Small intestine (tissue), 7 donors: ENCODE measurements around the gene TMEM132A. TPM values are rescaled to one million over a fixed set of nuclear protein-coding genes. Genes with fewer than 3 reads are reported as not detected.

ENCODE experiments used
- DNase-seq, 2 donors: peaks; one replicate each; pipeline versions ENCODE4 v3.0.0 to v3.0.0-alpha.2; 2013
- FAIRE-seq: peaks from 2 replicates; lab custom pipeline; 2012; peaks lifted over from hg19 to GRCh38; lab: Jason Lieb, UNC
- H3K27ac ChIP-seq, 3 donors: one replicate each; pipeline ENCODE4 v1.5.1; 2013; ENCODE audit warnings: low read length in 2 of 3, mild to moderate bottlenecking in 2 of 3, control low read depth in 1 of 3, inconsistent platforms in 1 of 3, low read depth in 1 of 3, moderate library complexity in 1 of 3
- H3K27me3 ChIP-seq, 3 donors: one replicate each; pipeline ENCODE4 v1.6.1; 2013; ENCODE audit warnings: low read length in 3 of 3, inconsistent platforms in 1 of 3; ENCODE audit not compliant: control insufficient read depth in 3 of 3, insufficient read depth in 3 of 3
- H3K36me3 ChIP-seq, 3 donors: one replicate each; pipeline ENCODE4 v1.6.1; 2013; ENCODE audit warnings: low read length in 3 of 3, inconsistent platforms in 1 of 3, low read depth in 1 of 3, mild to moderate bottlenecking in 1 of 3, moderate library complexity in 1 of 3; ENCODE audit not compliant: control insufficient read depth in 3 of 3, insufficient read depth in 2 of 3
- H3K4me1 ChIP-seq, 3 donors: one replicate each; pipeline ENCODE4 v1.6.1; 2013; ENCODE audit warnings: low read length in 2 of 3, inconsistent platforms in 1 of 3, low read depth in 1 of 3, mild to moderate bottlenecking in 1 of 3, moderate library complexity in 1 of 3; ENCODE audit not compliant: control insufficient read depth in 3 of 3, insufficient read depth in 2 of 3
- H3K4me3 ChIP-seq, 3 donors: one replicate each; pipeline ENCODE4 v1.5.1; 2013; ENCODE audit warnings: low read length in 3 of 3, control low read depth in 1 of 3, inconsistent platforms in 1 of 3, low read depth in 1 of 3, mild to moderate bottlenecking in 1 of 3, moderate library complexity in 1 of 3
- H3K9me3 ChIP-seq, 2 donors: one replicate each; pipeline ENCODE4 v1.6.1; 2013; ENCODE audit warnings: low read depth in 1 of 2, low read length in 1 of 2; ENCODE audit not compliant: control insufficient read depth in 2 of 2, insufficient read depth in 1 of 2
- WGBS, 3 donors: extraction: QIAGEN DNeasy Blood & Tissue Kit; methylation state at CpG; one replicate each; pipeline ENCODE4 v1.1.7; 2013; 5-methylcytosine and 5-hydroxymethylcytosine counted together
- polyA plus RNA-seq, 4 donors: library from polyadenylated mRNA; stranded (reverse) in 3 of 4; unstranded in 1 of 4; fragments of 200-250 nt in 3 of 4; fragments of 120-200 nt in 1 of 4; gene quantifications; one replicate each; pipeline versions ENCODE4 v1.2.1 to v1.2.3, GENCODE V29; 2013
- donor health status: healthy with polysubstance abuse.
- donor health status: control.
- donor health status: control.
- donor health status: Bipolar disorder and iron deficiency.
- donor health status: healthy.

The TMEM132A gene
- polyA plus RNA-seq, 4 donors = 0.89 to 8.6 (median 4.0) TPM

GRCh38 chr11:60927600-60927999, 3.3 kb downstream of the TMEM132A start:
- Histone ChIP-seq H3K4me1 (peaks cover 2 to 32% (median 2%) of the 10 kb centered on the region in 3 donors), H3K4me3 (no peak overlapping the region), H3K27ac (no peak overlapping the region), H3K9me3 (no peaks in the 10 kb centered on the region), H3K27me3 (peaks cover 0 to 12% (median 0%) of the 10 kb centered on the region in 3 donors), H3K36me3 (peaks cover 0 to 54% (median 0%) of the 10 kb centered on the region in 3 donors)
- WGBS, 3 donors = 82 to 85% (median 83%) methylated on average over 14 to 16 of the region's 16 CpGs
- no peak for DNase-seq
- no peak for FAIRE-seq

GRCh38 chr11:60928563-60929001, 4.3 kb downstream of the TMEM132A start:
- Histone ChIP-seq H3K36me3 (peaks cover 0 to 52% (median 0%) of the 10 kb centered on the region in 3 donors), H3K4me1 (peaks cover 2 to 32% (median 2%) of the 10 kb centered on the region in 3 donors), H3K27me3 (peaks cover 0 to 12% (median 0%) of the 10 kb centered on the region in 3 donors), H3K9me3 (no peaks in the 10 kb centered on the region), H3K4me3 (no peak overlapping the region), H3K27ac (no peak overlapping the region)
- DNase-seq (no peak), FAIRE-seq (no peak)
- WGBS, 3 donors = 92 to 94% (median 93%) methylated on average over 17 to 20 of the region's 20 CpGs

GRCh38 chr11:60929764-60930163, 5.5 kb downstream of the TMEM132A start:
- DNase-seq = peak in 1 of 2 donors; percentile 50
- FAIRE-seq = no peak

GRCh38 chr11:60930394-60930793, 6.1 kb downstream of the TMEM132A start:
- Histone ChIP-seq H3K4me3 (no peak overlapping the region), H3K36me3 (peaks cover 0 to 61% (median 0%) of the 10 kb centered on the region in 3 donors), H3K27ac (no peak overlapping the region), H3K4me1 (peaks cover 0 to 21% (median 0%) of the 10 kb centered on the region in 3 donors), H3K27me3 (peaks cover 0 to 7% (median 0%) of the 10 kb centered on the region in 3 donors), H3K9me3 (no peaks in the 10 kb centered on the region)
- FAIRE-seq (no peak), DNase-seq (no peak)
- 90 to 98% (median 95%) methylated on average over 4 of the region's 4 CpGs for WGBS, 3 donors

More at GRCh38 chr11:60929764-60930163, 5.5 kb downstream of the TMEM132A start:
- Histone ChIP-seq H3K27me3 (peaks cover 0 to 12% (median 0%) of the 10 kb centered on the region in 3 donors), H3K9me3 (no peaks in the 10 kb centered on the region), H3K36me3 (peaks cover 0 to 55% (median 0%) of the 10 kb centered on the region in 3 donors), H3K4me3 (no peak overlapping the region), H3K27ac (no peak overlapping the region), H3K4me1 (peaks cover 0 to 26% (median 0%) of the 10 kb centered on the region in 3 donors)
- 50 to 70% (median 67%) methylated on average over 4 of the region's 4 CpGs for WGBS, 3 donors

GRCh38 chr11:60931917-60932316, 7.7 kb downstream of the TMEM132A start:
- DNase-seq (no peak), FAIRE-seq (no peak)
- Histone ChIP-seq H3K4me3 (no peak overlapping the region), H3K9me3 (no peaks in the 10 kb centered on the region), H3K4me1 (peaks cover 0 to 19% (median 0%) of the 10 kb centered on the region in 3 donors), H3K27me3 (no peaks in the 10 kb centered on the region), H3K27ac (no peak overlapping the region), H3K36me3 (peaks cover 0 to 75% (median 0%) of the 10 kb centered on the region in 3 donors)
- 83 to 91% (median 87%) methylated on average over 9 of the region's 9 CpGs for WGBS, 3 donors

GRCh38 chr11:60932605-60933356, 8.5 kb downstream of the TMEM132A start:
- FAIRE-seq = no peak
- no peak overlapping the region for H3K4me3 ChIP-seq
- no peaks in the 10 kb centered on the region for H3K9me3 ChIP-seq
- peaks cover 0 to 71% (median 0%) of the 10 kb centered on the region in 3 donors for H3K36me3 ChIP-seq
- no peaks in the 10 kb centered on the region for H3K27me3 ChIP-seq
- H3K4me1 ChIP-seq = peaks cover 0 to 19% (median 0%) of the 10 kb centered on the region in 3 donors
- DNase-seq = no peak
- 70 to 76% (median 70%) methylated on average over 5 of the region's 5 CpGs for whole genome bisulfite sequencing, 3 donors
- no peak overlapping the region for H3K27ac ChIP-seq

GRCh38 chr11:60933416-60934123, 9.3 kb downstream of the TMEM132A start:
- 84 to 92% (median 91%) methylated on average over 36 to 37 of the region's 37 CpGs for WGBS, 3 donors
- no peak for DNase-seq
- no peaks in the 10 kb centered on the region for H3K27me3 ChIP-seq
- H3K9me3 ChIP-seq = no peaks in the 10 kb centered on the region
- no peak for FAIRE-seq
- no peak overlapping the region for H3K27ac ChIP-seq
- H3K4me3 ChIP-seq = no peak overlapping the region
- H3K4me1 ChIP-seq = peaks cover 0 to 17% (median 0%) of the 10 kb centered on the region in 3 donors
- peaks cover 0 to 67% (median 0%) of the 10 kb centered on the region in 3 donors for H3K36me3 ChIP-seq

- H3K4me3 ChIP-seq = no peak overlapping the region
- no peak overlapping the region for H3K27ac ChIP-seq
- FAIRE-seq = no peak
- 81 to 91% (median 87%) methylated on average over 53 to 57 of the region's 57 CpGs for WGBS, 3 donors
- no peaks in the 10 kb centered on the region for H3K27me3 ChIP-seq
- H3K9me3 ChIP-seq = no peaks in the 10 kb centered on the region
- peaks cover 0 to 10% (median 0%) of the 10 kb centered on the region in 3 donors for H3K4me1 ChIP-seq
- no peak for DNase-seq
- H3K36me3 ChIP-seq = peaks cover 0 to 62% (median 0%) of the 10 kb centered on the region in 3 donors
Observed at GRCh38 chr11:60934124-60934789, 10.0 kb downstream of the TMEM132A start.
